ENCODE data around the gene NPIPA2.
"Not testable (repeated sequence)": the region's sequence is repeated elsewhere in the genome, so short reads cannot be mapped to it uniquely, and the experiment has no call there.

NPIPA2 gene

GRCh38 chr16:14742273-14743128 is at the start of gene NPIPA2:
Gene NPIPA2 (plus strand): TSS chr16:14742533. CDS start chr16:14748066, 5,533 bp downstream.
- not testable (repeated sequence) for DNase-seq (ENCODE audit: low read depth)

GRCh38 chr16:14694129-14694528 is 48.2 kb upstream of the NPIPA2 start, which contains the start of gene PLA2G10:
Gene PLA2G10 (minus strand): TSS chr16:14694308. CDS start chr16:14694229, 79 bp downstream.
- not testable (repeated sequence) for DNase-seq (ENCODE audit: low read depth)

GRCh38 chr16:14701859-14702258 is 40.5 kb upstream of the NPIPA2 start:
- DNase-seq (ENCODE audit: low read depth) = not testable (repeated sequence)

GRCh38 chr16:14702672-14703071 is 39.7 kb upstream of the NPIPA2 start:
- not testable (repeated sequence) for DNase-seq (ENCODE audit: low read depth)

GRCh38 chr16:14703156-14704011 is 38.9 kb upstream of the NPIPA2 start, which contains the start of gene NPIPA3:
Gene NPIPA3 (plus strand): TSS chr16:14703411. CDS start chr16:14708944, 5,533 bp downstream.
- DNase-seq (ENCODE audit: low read depth) = not testable (repeated sequence)

GRCh38 chr16:14733233-14733632 is 9.1 kb upstream of the NPIPA2 start:
- DNase-seq (ENCODE audit: low read depth) = not testable (repeated sequence)

DNA sequence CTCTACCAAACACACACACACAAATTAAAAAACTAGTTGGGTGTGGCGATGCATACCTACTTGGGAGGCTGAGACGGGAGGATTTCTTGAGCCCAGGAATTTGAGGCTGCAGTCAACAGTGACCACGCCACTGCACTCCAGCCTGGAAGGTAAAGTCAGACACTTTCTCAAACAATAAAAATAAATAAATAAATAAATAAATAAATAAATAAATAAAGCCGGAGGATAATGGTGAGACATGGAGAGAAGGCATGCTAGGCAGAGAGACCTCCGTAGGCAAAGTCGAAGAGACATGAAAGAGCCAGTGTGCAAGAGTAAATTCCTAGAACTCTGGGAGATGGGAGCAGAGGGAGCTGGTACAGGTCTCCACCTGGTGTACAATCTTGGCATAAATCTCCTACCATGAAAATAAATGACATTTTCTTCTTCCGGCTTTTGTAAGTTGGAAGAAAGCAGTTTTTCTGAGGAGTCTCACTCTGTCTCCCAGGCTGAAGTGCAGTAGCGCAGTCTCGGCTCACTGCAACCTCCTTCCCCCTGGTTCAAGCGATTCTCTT is 1.4 kb upstream of the NPIPA2 start:
- not testable (repeated sequence) for DNase-seq (ENCODE audit: low read depth)

DNA sequence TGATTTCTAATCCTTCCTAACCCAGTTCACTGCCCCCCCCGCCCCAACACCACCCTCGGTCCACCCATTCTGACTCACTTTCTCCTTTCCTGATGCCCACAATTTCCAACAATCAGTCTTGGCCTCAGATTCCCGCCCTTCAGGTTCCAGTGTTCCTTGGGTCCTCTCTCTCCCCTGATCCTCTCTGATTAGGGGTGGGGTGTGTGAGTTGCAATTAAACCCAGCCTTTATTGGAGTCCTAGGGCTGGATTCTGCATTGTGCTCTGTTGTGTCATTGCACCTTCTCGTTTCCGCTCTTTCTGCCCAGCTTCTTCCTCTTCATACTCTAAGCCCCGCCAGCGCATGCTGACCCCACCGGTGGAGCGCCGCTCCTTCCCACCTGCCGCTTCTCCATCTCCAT is 539 bp upstream of the NPIPA2 start:
- not testable (repeated sequence) for DNase-seq (ENCODE audit: low read depth)

DNA sequence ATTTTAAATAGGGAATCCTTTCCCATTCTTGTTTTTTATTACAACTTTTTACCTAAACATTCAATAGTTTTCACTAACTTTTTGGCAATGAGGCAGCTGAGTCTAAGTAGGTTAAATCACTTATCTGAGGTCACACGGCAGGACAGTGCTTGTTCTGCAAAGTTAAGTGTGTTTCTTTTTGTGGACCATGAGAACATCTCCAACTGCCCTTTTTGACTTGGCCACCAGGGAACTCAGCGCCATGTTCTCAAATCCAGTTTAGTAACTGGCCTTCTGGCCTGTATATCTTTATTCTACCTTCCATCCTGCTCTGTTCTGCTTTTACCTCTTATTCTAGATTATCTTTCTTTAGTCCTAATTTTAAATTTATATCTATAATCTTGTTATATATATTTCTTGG is 31.3 kb downstream of the NPIPA2 start:
- DNase-seq (ENCODE audit: low read depth) = not testable (repeated sequence)

GRCh38 chr16:14775624-14776023 is 33.3 kb downstream of the NPIPA2 start:
- DNase-seq (ENCODE audit: low read depth) = not testable (repeated sequence)

DNA sequence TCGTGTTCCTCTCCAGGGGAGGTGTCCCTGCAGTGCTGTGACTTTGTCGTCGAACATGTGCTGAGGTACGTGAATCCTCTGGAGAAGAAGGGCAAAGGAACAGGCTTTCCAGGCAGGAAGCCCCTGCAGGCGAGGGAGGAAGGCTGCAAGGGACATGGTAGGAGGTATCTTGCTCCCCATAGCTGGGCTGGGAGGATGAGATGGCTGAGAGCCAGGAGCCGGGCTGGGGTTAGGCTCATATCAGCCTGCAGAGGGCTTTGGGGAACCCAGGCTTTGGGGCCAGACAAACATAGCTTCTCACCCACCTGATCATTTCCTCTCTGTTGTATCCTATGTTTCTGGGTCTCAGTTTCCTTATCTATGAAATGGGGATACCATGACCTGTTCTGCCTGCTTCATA is 34.4 kb downstream of the NPIPA2 start:
- not testable (repeated sequence) for DNase-seq (ENCODE audit: low read depth)

DNA sequence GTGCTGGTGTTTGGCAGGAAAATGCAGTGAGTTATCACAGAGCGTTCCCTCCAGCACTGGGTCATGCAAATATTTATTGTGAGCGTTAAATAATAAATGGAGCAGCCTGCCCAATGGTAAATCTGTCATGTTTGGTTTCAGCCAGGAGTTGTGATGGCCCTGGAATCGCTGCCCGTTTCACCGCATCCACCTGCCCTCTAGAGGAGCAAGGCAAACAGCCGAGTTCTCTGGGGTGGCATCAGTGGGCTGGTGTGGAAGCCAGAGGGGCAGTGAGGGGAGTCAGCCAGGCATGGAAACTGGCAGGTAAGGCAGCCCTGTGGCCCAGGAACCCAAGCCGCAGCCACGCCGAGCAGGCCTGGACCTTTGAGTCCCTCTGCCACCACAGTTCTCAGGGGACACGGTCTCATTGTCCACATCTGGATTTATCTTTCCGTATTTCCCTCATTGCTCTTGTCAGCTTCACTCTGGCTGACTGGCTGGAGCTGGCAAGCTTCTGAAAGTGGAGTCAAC is 37.1 kb downstream of the NPIPA2 start:
- DNase-seq (ENCODE audit: low read depth) = not testable (repeated sequence)

- not testable (repeated sequence) for DNase-seq (ENCODE audit: low read depth)
Measured at GRCh38 chr16:14786180-14786579, 43.8 kb downstream of the NPIPA2 start.

- not testable (repeated sequence) for DNase-seq (ENCODE audit: low read depth)
Measured at GRCh38 chr16:14789577-14789976, 47.2 kb downstream of the NPIPA2 start.

GRCh38 chr16:14790320-14790956 is 48.1 kb downstream of the NPIPA2 start:
- not testable (repeated sequence) for DNase-seq (ENCODE audit: low read depth)

- DNase-seq (ENCODE audit: low read depth) = not testable (repeated sequence)
Measured at GRCh38 chr16:14792914-14793313, 50.6 kb downstream of the NPIPA2 start.

DNA sequence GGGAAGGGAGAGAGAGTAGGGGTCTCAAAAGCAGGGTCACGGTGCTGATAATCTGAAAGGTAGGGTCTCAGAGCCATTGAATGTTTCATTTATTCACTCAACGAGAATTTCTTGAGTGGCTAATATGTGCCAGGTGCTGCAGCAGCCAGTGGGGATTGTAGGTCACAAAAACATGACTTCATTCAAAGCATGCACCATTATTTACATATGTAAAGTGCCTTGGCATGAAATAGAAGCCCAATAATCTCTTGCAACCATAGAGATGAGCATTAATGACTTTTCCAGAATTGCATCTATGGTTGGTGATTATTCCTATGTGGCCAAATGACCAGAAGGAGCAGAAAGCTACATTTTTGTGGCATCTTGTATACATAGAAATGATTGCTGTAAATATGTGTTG is 55.2 kb downstream of the NPIPA2 start:
- DNase-seq (ENCODE audit: low read depth) = not testable (repeated sequence)

GRCh38 chr16:14803577-14803976 is 61.2 kb downstream of the NPIPA2 start:
- not testable (repeated sequence) for DNase-seq (ENCODE audit: low read depth)

GRCh38 chr16:14807184-14807678 is 64.9 kb downstream of the NPIPA2 start:
- DNase-seq (ENCODE audit: low read depth) = not testable (repeated sequence)

DNA sequence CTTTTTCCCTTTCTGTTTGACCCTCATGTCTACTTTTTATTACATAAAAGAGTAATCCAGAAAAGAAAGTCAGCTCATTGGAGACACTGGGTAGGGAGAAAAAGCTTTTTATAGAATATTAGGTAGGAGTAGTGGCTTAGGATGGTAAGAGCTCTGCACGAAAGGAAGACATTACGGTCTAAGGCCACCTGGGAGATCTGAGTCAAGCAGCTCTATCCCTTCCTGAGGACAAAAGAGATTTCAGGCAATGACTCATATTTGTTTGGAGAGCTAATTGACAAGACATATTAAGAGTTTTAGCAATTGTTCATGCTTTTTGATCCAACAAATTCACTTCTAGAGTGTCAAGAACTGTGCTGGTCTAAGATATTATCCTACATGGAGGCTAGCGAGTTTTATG is 71.6 kb downstream of the NPIPA2 start:
- not testable (repeated sequence) for DNase-seq (ENCODE audit: low read depth)
